DLD1 (cell line): ENCODE data around the gene UBA52.

Source experiments
- in situ Hi-C: cut with HindIII; loops from 2 replicates; pipeline ENCODE4 v1.10.0; 2017; ENCODE audit warnings: low sequenced_read_pairs

The UBA52 gene

GRCh38 chr19:18551631-18552030, 20.0 kb upstream of the UBA52 start:
- in situ Hi-C loops = no loop called here

DNA sequence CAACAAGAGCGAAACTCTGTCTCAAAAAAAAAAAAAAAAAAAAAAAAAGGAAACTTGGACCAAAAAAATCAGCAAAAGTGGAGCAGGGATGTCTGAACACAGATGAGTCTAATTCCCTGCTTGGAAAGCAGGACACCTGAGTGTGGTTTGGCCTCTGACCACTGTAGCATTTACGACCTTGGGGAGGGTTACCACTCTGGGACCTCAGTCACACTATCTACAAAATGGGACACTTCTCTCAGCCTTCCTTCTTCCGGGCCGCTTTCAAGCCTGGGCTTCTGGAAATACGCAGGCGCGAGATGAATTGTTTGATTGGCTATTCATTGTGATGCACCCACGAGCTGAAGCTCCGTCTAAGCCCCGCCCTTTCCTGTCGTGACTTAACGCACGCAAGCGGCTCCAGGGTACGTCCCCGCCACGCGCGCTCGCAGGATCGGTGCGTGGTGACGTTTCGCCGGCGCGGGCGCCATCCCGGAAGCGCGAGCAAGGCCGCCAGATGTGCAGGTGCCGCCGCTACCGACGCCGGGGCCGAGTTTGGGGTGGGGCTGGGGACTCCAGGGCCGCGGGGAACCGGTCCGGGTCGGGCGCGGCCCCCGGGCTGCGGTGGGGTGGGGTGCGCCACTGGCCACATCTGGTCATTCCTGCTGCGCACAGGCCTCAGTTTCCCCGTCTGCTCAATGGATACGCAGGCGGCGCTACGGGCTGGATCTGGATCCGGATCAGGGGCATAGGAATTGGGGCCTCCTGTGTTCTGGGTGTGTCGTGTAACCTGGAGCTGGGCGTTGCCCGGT, 14.1 kb upstream of the UBA52 start, which contains the start of gene KXD1:
KXD1 (plus strand) TSS at position 460 of the 791 bp plus-strand sequence. CDS start 4,187 bp downstream, outside the sequence.
- in situ Hi-C loops = no loop called here

DNA sequence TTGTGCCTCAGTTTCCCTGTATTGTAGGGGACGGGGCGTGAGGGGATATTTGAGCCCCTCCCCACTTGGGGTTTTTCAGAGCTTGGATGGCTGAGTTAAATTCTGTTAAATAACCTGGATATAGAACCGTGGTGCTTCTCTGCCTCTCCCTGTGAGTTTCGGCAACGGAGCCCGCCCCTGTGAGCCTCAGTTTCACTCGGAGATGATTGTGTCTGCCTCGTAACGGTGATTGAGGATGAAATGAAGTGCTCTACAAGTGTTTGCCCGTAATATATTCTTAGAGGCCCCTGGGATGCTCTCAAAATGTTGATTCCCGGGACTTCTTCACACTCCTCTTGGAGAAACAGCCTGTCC, 13.5 kb upstream of the UBA52 start:
- in situ Hi-C loops = no loop called here

DNA sequence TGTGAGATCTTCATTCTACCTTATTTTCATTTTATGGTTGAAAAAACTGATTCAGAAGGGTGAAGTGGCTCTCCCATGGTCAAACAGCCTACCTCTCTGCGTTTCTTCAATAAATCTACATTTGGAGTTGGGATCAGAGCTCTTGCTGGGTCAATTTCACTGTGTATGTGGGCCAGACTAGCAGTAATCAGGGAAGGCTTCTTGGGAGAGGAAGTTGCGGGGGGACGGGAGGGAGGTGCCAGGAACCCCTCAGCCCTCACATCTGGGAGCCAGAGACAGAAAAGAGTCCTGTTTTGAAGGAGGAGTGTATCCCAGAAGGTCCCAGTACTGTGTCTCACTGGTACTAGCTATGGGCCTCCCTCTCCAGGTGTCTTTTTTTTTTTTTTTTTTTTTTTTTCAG, 13.1 kb upstream of the UBA52 start:
- in situ Hi-C loops = no loop called here

DNA sequence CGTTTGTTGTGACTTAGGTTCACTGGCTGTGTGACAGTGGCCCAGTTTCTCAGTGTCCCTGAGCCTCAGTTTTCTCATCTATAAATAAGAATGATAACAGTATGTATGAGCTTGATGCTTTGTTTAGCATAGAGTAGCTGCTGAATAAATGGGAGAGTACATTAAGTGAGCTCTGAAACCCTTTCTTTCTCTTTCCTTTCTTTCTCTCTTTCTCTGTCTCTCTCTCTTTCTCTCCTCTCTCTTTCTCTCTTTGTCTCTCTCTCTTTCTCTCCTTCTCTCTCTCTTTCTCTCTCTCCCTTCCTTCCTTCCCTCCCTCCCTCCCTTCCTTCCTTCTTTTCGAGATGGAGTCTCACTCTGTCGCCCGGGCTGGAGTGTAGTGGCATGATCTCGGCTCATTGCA, 12.0 kb upstream of the UBA52 start:
- in situ Hi-C loops = no loop called here

GRCh38 chr19:18562086-18562485, 9.6 kb upstream of the UBA52 start:
- in situ Hi-C loops = no loop called here

DNA sequence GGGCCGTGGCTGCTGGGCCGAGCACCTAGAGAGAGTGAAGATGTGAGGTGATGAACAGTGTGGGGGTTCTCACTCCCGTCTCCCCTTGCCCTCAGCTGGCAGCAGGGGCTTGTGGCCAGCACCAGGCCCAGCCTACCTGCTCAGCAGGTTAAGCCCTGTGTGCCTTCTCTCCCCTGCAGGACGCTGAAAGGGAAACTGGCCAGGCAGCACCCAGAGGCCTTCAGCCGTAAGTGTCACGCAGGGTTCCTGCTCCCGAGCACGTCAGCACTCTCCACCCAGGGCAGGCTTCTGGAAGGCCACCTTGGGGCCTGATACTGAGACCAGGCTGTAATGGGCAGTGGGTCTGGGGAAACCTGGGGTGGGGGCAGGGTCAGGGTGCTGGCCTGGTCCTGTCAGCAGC, 4.7 kb upstream of the UBA52 start:
- in situ Hi-C loops = no loop called here

GRCh38 chr19:18568367-18568766, 3.3 kb upstream of the UBA52 start:
- in situ Hi-C loops = no loop called here

GRCh38 chr19:18574691-18575291, 3.1 kb downstream of the UBA52 start:
- in situ Hi-C loops = no loop called here

DNA sequence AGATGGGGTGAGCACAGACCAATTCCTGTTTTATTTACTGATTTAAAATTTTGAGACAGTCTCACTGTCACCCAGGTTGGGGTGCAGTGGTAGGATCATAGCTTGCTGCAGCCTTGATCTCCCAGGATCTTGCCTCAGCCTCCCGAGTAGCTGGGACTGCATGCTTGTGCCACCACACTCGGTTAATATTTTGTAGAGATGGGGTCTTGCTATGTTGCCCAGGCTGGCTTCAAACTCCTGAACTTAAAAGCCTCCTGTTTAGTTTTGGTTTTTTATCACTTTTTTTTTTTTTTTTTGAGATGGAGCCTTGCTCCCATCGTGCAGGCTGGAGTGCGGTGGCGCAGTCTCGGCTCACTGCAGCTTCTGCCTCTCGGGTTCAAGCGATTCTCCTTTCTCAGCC, 4.7 kb downstream of the UBA52 start:
- in situ Hi-C loops = no loop called here

DNA sequence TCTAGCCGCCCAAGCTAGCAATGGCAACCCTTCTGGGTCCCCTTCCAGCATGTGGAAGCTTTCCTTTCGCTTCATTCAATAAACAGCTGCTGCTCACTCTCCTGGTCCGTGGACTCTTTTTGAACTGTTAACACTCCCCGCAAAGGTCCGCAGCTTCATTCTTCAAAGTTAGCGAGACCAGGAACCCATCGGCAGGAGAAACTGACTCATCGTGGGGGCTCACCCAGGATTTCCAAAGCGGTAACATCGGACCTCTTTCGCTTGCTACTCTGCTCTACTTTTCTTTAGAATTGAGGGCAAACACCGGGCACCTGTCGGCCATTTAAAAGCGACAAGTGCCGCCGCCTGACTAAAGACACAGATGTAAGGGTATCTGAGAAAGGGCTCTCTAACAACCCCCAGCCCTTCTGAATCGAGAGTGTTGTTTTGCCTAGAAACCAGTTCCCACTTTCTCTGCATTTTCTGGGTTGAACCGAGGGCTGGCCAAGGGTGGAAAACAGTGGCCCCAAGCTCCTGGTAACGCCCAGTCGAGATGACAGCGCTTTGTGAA, 5.8 kb downstream of the UBA52 start:
- in situ Hi-C loops = no loop called here

DNA sequence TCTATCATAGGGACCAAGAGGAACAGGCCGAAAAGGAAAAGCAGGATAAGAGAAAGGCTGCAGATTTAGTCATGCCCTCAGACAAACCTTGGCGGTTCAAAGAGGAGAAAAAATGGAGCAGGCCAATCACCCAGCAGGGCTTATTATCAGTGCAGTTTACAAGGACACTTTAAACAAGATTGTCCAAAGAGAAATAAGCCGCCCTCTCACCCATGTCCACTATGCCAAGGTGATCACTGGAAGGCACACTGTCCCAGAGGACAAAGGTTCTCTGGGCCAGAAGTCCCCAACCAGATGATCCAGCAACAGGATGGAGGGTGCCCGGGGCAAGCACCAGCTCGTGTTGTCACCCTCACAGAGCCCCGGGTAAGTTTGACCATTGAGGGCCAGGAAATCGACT, 8.7 kb downstream of the UBA52 start:
- in situ Hi-C loops = no loop called here

- in situ Hi-C loops = no loop called here
Measured at GRCh38 chr19:18586306-18586705, 14.6 kb downstream of the UBA52 start.

GRCh38 chr19:18587561-18587960, 15.9 kb downstream of the UBA52 start:
- in situ Hi-C loops = no loop called here

DNA sequence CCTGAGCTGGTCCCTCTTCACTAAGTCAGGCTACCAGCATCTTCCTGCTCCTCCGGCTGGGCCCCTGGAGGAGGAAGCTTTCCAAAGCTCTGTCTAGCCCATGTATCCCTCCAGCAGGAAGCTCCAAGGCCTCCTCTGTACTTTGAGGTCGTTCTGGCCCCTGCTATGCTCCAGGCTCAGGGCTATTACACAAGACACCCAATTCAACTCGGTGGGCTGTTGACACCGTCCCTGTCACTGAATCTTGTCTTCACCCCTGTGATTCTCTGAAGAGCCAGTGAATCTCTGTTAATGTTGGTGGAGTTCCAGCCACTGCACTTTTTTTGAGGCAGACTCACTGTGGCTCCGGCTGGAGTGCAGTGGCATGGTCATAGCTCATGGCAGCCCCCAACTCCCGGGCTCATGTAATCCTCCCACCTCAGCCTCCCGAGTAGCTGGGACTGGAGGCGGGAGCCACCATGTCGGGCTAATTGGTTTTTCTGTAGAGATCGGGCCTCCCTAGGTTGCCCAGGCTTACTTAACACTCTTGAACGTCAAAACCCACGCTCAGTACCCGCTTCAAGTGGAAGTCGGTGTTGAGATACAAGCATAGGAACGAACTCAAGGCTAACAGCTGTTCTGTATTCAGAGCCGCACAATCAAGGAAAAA, 16.4 kb downstream of the UBA52 start:
- in situ Hi-C loops = no loop called here

- in situ Hi-C loops = no loop called here
Measured at GRCh38 chr19:18588611-18589379, 17.1 kb downstream of the UBA52 start, which contains the start of gene REX1BD. REX1BD (plus strand) TSS chr19:18588798; CDS start chr19:18588802, 4 bp downstream.

DNA sequence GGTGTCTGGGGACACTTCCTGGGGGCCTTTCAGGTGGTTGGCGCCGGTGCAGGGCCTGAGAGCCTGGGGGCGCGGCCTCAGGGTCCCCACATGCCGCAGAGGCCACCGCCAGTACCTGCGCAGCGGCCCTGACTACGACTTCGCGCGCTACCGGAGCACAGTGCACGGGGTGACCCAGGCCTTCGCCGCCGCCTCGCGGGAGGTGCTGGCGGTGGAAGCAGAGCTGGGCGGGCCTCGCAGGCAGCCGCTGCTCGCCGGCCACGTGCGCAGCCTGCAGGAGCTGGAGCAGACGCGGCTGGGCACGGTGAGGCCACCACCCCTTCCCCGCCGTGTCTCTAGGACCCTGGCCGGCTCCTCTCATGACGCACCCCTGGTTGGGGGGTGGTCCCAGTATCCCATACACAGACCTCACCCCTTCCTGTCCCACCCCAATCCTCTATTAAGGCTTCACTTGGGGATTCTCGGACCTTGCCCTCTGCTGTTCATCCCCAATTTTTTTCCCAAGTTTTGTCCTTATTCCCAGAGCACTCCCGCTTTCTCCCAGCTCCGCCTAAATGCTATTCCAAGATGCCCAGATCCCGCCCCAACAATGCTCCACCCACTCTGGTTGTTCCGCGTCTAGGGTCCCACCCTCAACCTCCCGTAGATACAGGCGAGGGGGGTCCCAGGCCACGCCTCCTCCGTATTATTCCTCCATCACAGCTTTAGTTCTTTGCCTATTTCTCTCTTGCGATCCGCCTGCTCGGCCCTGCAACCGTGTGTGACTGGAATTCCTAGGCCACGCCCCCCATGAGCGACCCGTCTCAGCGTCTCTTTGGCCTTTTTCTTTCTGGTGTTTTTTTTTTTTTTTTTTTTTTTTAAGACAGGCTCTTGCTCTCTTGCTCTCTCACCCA, 18.0 kb downstream of the UBA52 start:
- in situ Hi-C loops = no loop called here

DNA sequence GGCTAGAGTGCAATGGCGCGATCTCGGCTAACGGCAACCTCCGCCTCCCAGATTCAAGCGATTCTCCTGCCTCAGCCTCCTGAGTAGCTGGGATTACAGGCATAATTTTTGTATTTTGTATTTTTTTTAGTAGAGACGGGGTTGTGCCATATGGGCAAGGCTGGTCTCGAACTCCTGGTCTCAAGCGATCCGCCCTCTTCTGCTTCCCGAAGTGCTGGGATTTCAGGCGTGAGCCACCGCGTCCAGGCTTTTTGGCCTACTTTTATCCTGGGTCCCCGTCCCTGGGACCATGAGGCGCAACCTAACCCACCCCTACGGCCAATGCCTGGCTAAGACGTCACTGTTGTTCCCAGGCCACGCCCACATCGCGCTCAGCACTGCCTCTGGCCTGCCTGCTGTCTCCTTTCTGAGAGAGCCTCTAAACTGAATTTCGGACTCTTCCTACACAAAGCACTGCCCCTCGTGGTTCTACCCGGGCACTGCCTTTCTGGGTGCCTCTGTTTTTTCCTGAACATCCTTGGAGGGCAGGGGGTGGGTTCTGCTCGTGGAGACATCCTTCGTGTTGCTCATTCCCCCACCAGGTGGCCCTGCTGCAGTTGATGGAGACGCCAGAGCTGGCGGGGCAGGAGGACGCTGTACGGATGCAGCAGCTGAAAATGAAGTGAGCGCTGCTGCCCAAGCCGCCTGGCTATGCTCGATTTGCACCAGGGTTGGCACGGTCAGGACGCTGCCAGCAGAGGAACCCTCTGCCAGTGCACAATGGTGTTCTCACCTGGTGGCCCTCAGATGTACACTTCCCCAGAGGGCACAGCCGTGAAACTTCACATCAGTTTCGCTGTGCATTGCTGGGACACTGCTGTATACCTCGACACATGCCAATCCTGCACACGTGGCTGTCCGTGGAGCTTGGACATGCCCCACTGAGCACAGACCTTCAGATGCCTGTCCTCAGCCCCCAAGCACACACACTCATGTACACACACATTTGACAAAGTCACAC, 18.9 kb downstream of the UBA52 start:
- in situ Hi-C loops = no loop called here
